Uterus (tissue), 4 donors: ENCODE data around the gene CDK6. TPM values are rescaled to one million over a fixed set of nuclear protein-coding genes. Genes with fewer than 3 reads are reported as not detected.

Source experiments
- DNase-seq, 2 donors: peaks; one replicate each; pipeline ENCODE4 v3.0.0-alpha.2; 2019 to 2020
- H3K27ac ChIP-seq, 2 donors: fragments of 200-600 bp; sonication (generic); 1 replicate in 1 of 2; 2 replicates in 1 of 2; pipeline ENCODE4 v1.5.1; 2016 to 2018
- H3K27me3 ChIP-seq, 2 donors: fragments of 200-600 bp; sonication (generic); one replicate each; pipeline ENCODE4 v1.5.1; 2018 to 2019; ENCODE audit warnings: control low read depth in 1 of 2
- H3K36me3 ChIP-seq, 2 donors: fragments of 200-600 bp; sonication (generic); one replicate each; pipeline ENCODE4 v1.5.1; 2019; ENCODE audit warnings: control low read depth in 1 of 2
- H3K4me1 ChIP-seq, 2 donors: fragments of 200-600 bp; sonication (generic); one replicate each; pipeline ENCODE4 v1.5.1; 2018 to 2019; ENCODE audit warnings: control low read depth in 1 of 2
- H3K4me3 ChIP-seq, 2 donors: fragments of 200-600 bp; sonication (generic); 1 replicate in 1 of 2; 2 replicates in 1 of 2; pipeline ENCODE4 v1.5.1; 2018 to 2019; ENCODE audit warnings: mild to moderate bottlenecking in 1 of 2
- H3K9me3 ChIP-seq, 2 donors: fragments of 200-600 bp; sonication (generic); one replicate each; pipeline ENCODE4 v1.5.1; 2019; ENCODE audit warnings: control low read depth in 1 of 2
- CTCF ChIP-seq, 4 experiments: fragments of 200-600 bp in 2 of 4; fragments of 450-650 bp in 2 of 4; sonication (generic) in 2 of 4; IDR thresholded peaks; one replicate each; pipeline ENCODE4 v1.5.1; 2016 to 2019; ENCODE audit warnings: antibody characterized with exemption in 4 of 4, mild to moderate bottlenecking in 2 of 4, moderate library complexity in 1 of 4
- POLR2A ChIP-seq, 2 donors: fragments of 450-650 bp; IDR thresholded peaks; one replicate each; pipeline ENCODE4 v1.6.1; 2016; ENCODE audit warnings: antibody characterized with exemption in 2 of 2, mild to moderate bottlenecking in 1 of 2, moderate library complexity in 1 of 2
- intact Hi-C: fragments of 100-400 bp; cut with DNase I; formaldehyde crosslinking; loops from one replicate; pipeline ENCODE4 v1.15.1; 2023; ENCODE audit warnings: low total_unique reads
- total RNA-seq, 4 donors: library from RNA; depleted of rRNA in 3 of 4; stranded (reverse); fragments of >200 nt in 3 of 4; gene quantifications; one replicate each; pipeline versions ENCODE4 v1.1.0 to v1.2.4, GENCODE V29; 2014 to 2023
- donor health status: DM: yes; HTN: yes; CAD: no.

The CDK6 gene
- total RNA-seq, 4 donors from 2014 or later: 5.9 to 117 (median 15.2) TPM

- Histone ChIP-seq H3K9me3 (no peaks in the 10 kb centered on the region), H3K4me1 (no peaks in the 10 kb centered on the region), H3K36me3 (no peaks in the 10 kb centered on the region), H3K27ac (no peak overlapping the region), H3K4me3 (no peak overlapping the region), H3K27me3 (no peaks in the 10 kb centered on the region)
- no peak for DNase-seq
- TF ChIP-seq CTCF (IDR thresholded peaks at IDR 0.05) (no peak), POLR2A (IDR thresholded peaks at IDR 0.05) (no peak)
- intact Hi-C loops: no loop called here
These were observed 139.0 kb downstream of the CDK6 start for GRCh38 chr7:92697414-92697813.

- H3K27ac ChIP-seq: peak overlapping the region in 1 of 2 donors; percentile 72
- H3K4me1 ChIP-seq: no peaks in the 10 kb centered on the region
- DNase-seq: no peak
- no peaks in the 10 kb centered on the region for H3K36me3 ChIP-seq
- H3K27me3 ChIP-seq: no peaks in the 10 kb centered on the region
- no peak overlapping the region for H3K4me3 ChIP-seq
- intact Hi-C loops: no loop called here
- no peaks in the 10 kb centered on the region for H3K9me3 ChIP-seq
- TF ChIP-seq CTCF (IDR thresholded peaks at IDR 0.05) (no peak), POLR2A (IDR thresholded peaks at IDR 0.05) (no peak)
These were observed 139.4 kb downstream of the CDK6 start for GRCh38 chr7:92697012-92697411.

GRCh38 chr7:92696584-92696983 lies 139.8 kb downstream of the CDK6 start:
- Histone ChIP-seq H3K4me1 (no peaks in the 10 kb centered on the region), H3K27me3 (no peaks in the 10 kb centered on the region), H3K36me3 (no peaks in the 10 kb centered on the region), H3K27ac (peak overlapping the region; percentile 72 to 74), H3K4me3 (no peak overlapping the region), H3K9me3 (no peaks in the 10 kb centered on the region)
- TF ChIP-seq CTCF (IDR thresholded peaks at IDR 0.05) (no peak), POLR2A (IDR thresholded peaks at IDR 0.05) (no peak)
- no peak for DNase-seq
- intact Hi-C loops: no loop called here

GRCh38 chr7:92695308-92696261 lies 140.8 kb downstream of the CDK6 start:
- Histone ChIP-seq H3K4me1 (no peaks in the 10 kb centered on the region), H3K4me3 (peak overlapping the region; percentile 35 to 44), H3K27ac (peak overlapping the region; percentile 72 to 74), H3K9me3 (no peaks in the 10 kb centered on the region), H3K27me3 (no peaks in the 10 kb centered on the region), H3K36me3 (no peaks in the 10 kb centered on the region)
- intact Hi-C loops: no loop called here
- DNase-seq: peak; percentile 17 to 38
- TF ChIP-seq POLR2A (IDR thresholded peaks at IDR 0.05) (peak in 1 of 2 donors; percentile 20), CTCF (IDR thresholded peaks at IDR 0.05) (no peak)

- intact Hi-C loops: no loop called here
- H3K36me3 ChIP-seq: no peaks in the 10 kb centered on the region
- H3K9me3 ChIP-seq: no peaks in the 10 kb centered on the region
- no peaks in the 10 kb centered on the region for H3K4me1 ChIP-seq
- no peak overlapping the region for H3K27ac ChIP-seq
- H3K4me3 ChIP-seq: no peak overlapping the region
- DNase-seq: no peak
- no peaks in the 10 kb centered on the region for H3K27me3 ChIP-seq
- TF ChIP-seq CTCF (IDR thresholded peaks at IDR 0.05) (no peak), POLR2A (IDR thresholded peaks at IDR 0.05) (no peak)
These were observed 142.2 kb downstream of the CDK6 start for GRCh38 chr7:92694211-92694610.
